Stimulated activated CD4-positive, alpha-beta T cell treated with anti-CD3 and anti-CD28 coated beads, TNF-alpha, amount 100 ng/mL, for 24 hours (primary cell): ENCODE results near the gene FOSL2.

Experiments
- DNase-seq, 3 experiments: peaks; one replicate each; pipeline ENCODE4 v3.0.0-alpha.2; 2020; ENCODE audit warnings: low read depth in 3 of 3

FOSL2 gene

DNA sequence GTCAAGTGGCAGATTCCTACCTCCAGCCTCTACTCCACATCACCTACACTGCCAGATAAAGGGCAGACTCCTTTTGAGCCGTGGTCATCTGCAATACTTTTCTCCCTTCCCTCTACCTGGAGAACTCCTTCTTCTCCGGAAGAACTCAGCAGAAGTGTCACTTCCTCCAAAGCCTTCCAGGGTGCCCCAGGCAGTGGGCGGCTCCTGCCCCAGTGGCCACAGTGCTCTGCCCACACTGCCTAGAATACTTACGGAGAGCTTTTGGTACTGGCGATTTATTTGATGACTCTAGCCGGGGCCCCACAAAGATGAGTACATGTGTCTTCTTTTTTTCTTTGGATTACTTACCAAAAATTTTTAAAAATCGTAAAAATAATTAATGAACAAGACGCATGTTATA lies 39.7 kb downstream of the FOSL2 start:
- DNase-seq: no peak

DNA sequence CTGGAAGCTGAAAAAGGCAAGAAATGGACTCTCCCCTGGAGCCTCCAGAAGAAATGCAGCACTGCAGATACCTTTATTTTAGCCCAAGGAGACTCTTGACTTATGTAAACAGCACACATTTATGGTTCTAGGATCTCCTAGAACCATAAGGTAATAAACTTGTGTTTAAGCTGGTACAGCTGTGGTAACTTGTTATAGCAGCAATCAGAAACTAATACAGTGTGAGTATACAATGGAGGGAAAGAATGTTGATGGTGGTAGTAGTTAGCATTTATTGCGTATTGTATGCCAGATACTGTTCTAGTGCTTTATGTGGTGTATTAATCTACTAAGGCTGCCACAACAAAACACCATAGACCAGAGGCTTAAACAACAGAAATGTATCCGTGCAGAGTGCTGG lies 40.6 kb downstream of the FOSL2 start:
- no peak for DNase-seq

DNA sequence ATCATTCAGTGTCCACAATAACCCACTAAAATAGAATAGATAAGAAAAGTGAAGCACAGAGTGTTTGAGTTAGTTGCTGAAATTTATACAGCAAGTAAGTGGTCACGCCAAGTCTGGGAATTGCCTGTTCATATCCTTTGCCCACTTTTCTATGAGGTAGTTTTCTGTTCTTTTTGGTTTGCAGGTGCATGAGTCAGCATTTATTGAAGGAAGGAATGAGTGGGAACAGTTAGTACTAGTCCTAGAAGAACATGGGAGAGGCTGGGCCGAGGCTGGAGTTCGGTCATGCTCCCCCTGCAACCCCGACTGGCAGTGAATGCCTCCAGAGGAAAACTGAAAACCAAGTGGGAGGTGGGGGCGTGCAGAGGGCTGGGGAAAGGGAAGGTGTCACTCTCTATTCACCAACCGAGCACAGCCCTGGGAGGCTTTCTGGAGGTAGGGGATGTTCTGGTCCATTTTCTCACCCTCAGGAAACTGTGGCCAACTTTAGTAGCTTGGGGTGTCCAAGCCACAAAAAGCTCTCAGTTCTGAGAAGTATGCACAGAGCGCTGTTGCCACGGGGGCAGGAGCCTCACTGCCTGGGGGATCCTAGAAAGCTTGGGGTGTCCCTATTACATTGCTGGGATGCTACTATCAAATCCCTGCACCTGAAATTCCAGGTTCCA lies 41.4 kb downstream of the FOSL2 start:
- no peak for DNase-seq

DNA sequence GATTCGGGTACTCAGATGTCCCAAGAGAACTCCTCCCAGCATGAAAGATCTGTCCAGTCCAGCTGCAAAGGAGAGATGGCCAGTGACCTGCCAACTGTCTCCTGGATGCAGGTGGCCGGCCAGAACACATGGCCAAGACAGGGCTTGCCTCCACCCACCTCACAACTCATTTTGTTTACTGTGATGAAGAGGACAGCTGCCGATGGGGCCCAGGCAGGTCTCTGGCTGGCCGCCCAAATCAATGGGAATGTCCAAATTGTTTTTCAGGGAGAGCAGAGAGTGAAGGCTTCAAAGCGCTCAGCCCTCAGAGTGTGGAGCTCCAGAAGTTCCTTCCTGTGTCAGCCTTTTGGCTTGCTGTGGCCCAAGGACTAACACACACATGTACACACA lies 41.9 kb downstream of the FOSL2 start:
- no peak for DNase-seq

DNA sequence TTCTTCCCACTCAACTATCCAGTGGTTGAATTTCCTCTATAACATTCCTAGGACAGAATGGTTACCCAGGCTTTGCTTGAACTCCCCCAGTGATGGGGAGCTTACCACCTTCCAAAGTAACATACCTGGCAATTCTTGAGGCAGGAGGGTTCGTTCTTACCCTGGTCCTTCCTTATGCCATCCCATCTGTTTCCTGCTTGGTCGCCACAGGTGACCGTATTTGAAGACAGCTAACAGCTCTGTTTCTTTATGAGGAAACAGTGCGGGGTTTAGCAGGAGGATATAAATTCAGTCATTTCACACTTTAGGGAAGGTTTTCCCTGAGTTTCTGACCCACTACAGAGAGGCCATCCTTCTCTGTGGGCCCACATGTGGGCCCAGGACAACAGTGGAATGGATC lies 42.6 kb downstream of the FOSL2 start:
- no peak for DNase-seq

DNA sequence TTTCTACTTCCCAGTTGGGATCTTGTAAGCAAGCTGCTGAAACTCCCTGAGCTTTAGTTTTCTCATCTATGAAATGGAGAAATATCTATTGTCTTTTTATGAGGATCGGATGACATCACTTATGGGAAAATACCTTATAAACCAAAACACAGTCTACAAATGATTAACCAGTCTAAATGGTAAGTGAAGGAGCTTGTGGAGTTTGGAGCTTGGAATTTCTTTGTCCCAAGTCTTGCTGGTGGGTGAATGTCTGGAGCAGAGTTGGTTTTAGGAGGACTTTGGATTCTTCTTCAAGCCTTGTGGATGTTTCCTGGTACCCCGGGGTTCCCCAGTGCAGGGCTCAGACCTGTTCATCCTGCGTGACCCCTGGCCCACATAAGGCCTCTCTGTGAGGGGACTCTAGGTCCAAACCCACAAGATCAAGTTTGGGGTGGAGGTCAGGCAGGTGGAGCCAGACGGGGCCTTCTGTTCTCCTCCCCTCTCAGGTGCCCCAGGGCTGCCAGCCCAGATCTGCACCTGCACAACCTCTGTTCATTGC lies 43.2 kb downstream of the FOSL2 start:
- DNase-seq: no peak

DNA sequence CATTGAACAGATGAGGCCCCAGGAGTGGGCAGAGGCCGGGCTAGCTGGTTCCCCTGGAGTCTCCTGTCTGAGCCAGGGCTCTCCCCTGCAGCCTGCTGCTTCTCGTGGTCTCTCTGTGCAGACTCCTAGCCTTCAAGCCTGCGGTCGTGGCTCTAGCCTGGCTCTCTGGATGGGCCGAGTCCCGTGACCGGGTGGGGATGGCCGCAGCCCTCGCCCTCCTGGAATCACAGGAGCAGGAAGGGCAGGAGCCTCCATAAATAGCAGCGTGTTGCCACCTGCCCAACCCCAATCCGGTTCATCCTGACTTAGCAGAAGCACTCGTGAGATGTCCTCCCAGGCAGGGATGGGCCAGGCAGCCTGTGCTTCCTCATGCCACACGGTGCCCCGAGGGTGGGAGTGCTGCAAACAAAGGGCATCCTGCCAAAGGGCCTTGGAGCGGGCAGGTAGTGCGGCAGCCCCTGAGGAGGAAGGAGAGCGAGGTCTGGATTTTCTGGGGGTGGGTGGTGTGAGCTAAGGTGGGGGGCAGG lies 43.9 kb downstream of the FOSL2 start:
- DNase-seq: no peak

DNA sequence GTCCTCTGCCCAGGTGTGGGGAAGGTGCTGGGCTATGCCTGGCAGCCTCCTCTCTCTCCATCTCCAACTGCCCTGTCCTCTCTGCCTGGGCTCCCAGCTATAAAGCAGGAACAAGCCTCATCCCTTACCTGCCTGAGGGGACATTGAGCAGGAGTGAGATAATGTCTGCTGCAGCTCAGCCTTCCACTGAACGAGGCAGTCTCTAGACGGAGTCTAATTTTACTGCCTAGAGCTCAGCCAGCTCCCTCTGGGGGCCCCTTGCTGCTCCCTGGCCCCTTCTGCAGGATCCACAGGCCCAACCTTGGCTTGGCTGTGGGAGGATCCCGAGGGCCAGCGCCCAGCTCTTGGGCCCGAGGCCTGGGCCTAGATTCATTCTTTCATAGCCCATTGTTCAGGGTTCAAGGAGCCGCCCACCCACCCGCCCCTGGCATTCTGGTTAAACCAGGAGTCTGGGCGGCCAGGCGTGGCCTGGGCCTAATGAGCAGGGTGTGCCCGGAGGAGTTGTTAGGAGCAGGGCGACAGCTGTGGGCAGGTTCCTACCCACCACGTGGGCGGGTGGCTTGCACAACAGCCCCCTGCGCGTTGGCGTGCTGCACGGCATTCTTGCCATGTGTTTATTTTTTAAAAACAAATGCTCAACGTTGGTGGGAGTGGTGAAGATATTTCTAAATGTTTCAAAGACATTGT lies 44.6 kb downstream of the FOSL2 start:
- DNase-seq: no peak

DNA sequence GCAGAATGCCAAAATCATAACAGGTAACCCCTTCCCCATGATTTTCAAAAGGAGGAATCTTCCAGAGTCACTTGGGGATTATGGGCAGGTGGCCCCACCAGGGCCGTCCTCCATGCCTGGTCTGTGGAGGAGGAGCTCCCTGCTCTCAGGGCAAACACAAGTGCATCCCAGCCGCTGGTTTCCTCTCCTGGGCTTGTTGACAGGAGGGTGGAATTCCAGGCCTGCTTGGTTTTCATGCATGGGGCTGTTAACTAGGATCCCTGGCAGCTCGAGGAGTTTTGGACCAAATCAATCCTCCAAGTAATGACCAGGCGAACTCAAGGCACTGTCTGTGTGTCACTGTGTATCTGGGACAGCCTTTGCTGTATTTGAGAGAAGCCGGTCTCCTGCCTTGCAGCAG lies 45.3 kb downstream of the FOSL2 start:
- DNase-seq: no peak

DNA sequence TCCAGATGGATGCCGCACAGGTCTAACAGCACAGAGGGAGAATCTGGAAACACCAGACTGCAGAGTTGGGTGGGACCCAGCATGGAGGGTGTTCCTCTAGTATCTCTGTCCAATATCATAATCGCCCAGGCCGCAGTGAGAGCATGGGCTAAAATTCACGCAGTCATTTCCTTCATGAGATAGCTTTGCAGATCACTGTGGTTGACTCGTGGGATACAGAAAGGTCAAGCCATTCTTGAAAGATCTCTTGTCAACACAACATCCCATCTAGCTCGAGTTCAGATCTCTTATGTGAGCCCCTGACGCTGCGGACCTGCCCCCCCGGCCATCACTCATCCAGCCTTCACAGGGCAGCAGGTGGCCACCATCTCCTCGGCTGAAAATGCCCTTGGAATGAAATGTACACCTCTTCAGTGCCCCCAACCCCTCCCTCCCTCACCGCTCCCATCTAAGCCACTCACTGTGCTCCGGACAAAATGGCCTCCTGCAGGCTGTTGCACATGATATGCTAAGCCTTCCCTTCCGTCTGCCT lies 45.9 kb downstream of the FOSL2 start:
- DNase-seq: no peak

DNA sequence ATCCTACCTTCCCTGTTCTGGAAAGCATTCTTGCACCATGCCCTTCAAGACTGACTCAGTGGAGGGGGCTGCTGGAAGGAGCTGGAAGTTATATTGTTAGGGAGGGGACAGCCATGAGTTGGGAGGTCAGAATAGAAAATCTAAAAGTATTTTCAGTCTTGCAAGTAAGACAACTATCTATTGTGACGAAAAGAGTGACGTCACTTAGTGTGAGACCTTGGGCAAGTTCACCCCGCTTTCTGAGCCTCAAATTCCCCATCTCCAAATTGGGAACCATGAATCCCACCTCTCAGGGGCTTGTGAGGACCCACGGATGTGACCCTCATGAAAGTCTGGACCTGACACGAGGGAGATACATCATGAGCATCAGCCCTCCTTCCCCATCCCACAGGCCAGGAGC lies 46.5 kb downstream of the FOSL2 start:
- no peak for DNase-seq

DNA sequence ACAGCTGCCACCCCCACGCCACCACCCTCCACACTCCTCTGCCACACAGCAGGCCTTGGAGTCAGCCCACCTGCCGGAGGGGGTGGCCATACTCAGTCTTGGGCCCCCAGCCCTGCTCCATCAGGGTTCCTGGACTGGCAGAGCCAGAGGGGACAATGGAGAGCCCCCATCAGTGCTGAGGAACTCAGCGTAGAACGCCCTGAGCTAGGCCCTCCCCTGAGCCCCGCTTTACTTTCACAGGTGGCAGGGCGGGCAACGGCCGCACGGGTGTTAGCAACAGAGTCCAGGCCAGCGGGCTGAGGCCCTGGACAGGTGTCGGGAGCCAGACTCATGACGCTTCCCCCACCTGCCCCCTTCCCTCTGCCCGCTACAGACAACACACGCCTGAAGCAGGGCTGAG lies 47.1 kb downstream of the FOSL2 start:
- no peak for DNase-seq

DNA sequence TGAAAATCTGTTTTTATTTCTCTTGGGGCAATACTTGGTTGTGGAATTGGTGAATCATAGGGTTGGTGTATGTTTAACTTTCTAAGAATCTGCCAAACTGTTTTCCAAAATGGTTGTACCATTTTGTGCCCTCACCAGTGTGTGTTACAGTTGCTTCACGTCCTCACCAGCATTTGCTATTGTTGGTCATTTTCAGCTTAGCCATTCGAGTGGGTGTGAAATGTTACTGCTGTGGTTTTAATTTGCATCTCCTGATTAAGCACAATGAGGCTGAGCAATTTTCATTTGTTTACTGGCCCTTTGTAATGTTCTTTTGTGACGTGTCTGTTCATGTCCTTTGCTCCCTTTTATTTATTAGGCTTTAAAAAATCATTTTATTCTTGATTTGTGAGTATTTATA lies 49.7 kb downstream of the FOSL2 start:
- no peak for DNase-seq

DNA sequence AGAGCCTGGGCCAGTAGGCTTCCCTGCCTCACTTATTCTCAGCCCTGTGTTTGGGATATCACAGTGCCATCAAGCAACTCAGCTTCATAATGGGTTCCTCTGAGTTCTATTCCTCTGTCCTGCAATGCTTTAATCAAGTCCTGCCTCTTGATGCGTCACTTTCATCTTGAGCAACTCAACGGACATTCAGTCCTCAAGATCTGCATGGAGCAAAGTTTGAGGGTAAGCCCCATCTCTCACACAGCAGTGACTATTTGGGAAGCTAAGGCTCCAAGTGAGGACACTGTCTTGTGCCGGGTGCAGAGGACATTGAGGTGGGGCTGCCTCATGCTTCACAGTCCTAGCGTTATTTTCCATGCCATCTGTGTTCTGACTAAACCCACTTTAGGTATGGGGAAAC lies 52.3 kb downstream of the FOSL2 start:
- DNase-seq: no peak

DNA sequence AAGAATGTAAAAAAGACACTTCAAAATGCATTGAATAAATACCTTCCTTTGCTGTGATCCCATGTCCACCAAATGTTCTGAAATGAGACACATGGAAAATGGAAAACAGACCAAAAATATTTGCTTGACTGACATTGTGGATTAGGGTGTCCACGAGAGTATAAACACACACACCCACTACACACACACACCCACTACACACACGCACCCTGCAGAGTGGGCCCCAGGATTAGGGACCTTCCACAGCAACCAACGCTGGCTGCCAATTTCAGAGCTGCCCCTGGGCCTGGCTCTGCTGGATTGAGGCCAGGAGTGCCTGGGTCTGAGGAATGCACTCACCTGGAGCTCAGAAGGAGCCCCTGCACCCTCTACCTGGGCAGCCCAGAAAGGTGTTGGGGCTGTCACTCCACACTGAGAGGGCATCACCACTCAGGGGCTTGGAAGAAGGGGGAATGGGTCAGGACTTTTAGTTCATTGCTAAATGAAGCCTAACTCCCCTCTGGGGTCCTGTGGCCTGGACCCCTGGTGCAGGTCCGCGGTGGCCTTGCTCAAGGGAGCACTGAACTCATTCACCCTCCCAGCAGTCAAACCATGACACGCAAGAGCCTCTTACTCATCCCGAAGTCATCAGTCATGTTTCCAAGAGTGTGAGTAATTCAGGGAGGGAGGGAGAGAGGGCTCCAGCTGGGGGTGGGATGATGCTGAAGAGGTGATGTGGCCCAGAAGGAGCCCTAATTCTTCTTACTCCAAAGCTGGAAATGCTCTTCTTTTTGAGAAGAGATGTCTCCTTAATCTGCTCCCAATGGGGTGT lies 53.0 kb downstream of the FOSL2 start:
- DNase-seq: peak; percentile 33 to 67 (median 52)

DNA sequence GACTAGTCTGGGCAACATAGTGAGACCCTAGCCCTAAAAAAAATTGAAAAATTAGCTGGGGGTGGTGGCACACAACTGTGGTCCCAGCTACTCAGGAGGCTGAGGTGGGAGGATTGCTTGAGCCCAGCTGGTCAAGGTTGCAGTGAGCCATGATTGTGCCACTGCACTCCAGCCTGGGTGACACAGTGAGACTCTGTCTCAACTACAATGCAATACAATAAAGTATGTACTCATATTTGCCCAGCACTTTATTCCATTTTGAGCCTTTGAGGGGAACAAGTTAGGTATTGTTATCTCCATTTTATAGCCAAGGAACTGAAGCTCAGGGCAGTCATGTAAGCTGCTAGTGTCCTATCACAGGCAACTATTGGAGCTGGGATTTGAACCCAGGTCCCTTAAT lies 53.9 kb downstream of the FOSL2 start:
- no peak for DNase-seq

DNA sequence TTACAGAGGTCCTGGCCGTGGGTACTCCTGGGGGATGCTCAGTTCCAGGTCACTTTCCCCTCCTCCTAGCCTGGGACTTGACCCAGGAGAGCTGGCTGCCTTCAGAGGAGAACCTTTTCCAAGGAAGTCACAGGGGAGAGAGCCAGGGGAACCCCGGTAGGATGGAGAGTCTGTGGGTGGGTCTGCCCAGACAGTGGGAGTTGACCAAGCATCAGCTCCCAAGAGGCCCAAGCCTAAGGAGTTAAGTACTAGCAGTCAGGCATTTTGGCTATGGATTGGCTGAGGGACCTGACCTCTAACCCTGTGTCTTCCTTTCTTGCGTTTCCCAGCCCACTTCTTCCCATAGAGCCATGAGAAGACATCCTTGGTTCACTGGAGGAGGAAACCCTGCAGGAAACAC lies 54.4 kb downstream of the FOSL2 start:
- DNase-seq: no peak

DNA sequence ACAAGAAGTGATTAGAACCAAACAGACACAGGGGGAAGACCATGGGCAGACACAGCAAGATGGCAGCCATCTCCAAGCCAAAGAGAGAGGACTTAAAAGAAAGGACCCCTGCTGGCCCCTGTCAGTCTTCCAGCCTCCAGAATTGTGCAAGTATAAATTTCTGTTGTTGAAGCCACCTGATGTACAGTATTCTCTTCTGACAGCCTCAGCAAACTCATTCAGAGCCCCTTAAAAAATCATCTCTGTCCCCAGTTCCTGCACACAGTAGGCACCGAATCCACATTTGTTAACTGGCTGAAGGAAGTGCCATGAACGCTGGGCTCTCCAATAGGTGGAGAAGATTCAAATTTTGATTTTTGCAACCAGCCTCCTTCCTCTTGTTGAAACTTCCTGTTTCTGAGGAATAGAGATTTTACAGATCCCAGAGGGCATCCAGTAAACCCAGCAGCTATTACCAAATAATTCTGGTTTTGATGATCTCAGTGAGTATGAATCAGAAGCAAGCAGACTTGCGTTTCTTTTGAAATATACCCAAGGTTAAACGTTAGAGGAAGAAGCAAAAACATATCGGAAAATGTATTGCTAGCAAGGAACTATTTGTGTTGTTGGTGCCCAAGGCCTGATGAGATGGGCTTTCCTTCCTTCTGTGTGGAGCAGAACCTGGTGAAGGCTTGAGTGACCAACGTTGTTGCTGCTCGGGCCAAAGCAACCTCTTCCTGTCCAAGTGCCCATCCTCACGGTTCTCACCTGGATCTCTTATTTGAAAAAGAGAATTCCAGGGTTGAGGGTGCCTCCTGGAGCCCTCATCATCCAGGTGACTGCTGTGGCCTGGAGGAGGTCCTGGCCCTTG lies 55.5 kb downstream of the FOSL2 start:
- DNase-seq: no peak

DNA sequence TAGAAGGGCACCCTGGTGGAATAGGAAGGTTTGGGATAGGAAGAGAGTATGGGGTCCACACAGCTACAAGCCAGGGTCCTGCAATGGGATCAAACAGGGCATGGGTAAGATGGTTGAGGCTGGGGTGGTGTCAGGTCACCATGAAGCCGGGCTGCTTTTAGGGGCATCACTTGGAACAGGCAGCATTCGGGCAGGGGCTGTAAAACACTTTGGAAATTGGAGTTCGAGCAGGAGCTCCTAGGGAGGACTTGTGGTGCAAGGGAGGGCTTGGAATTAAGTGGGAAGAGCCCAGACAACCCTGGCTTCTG lies 56.1 kb downstream of the FOSL2 start:
- DNase-seq: no peak

DNA sequence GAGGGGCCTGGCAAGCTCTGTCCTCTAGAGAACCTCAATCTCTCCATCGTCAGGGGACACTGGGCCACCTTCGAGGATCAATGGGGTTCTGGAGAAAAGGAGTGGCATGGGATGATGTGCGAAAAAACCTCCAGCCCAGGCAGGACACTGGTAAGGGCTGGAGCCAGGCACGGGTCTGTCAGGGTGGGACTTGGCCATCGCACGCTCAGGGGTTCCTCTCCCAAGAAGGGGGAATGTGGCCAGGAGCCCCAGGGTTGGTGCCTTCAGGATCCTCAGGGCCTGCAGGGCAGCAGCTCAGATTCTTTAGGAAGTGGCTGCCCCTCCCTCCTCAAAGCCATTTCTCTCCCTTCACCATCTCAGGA lies 56.4 kb downstream of the FOSL2 start:
- DNase-seq: no peak
